Lung (tissue), 12 donors: ENCODE data around the gene DENND1A. TPM values are rescaled to one million over a fixed set of nuclear protein-coding genes. Genes with fewer than 3 reads are reported as not detected.

Experiments used
- ATAC-seq: fragments of 200-7000 bp; cut with Tn5 transposase; one replicate; pipeline ENCODE4 v1.9.1; 2020; ENCODE audit warnings: moderate number of reproducible peaks; ENCODE audit not compliant: insufficient read depth, low FRiP score
- DNase-seq, 3 donors: peaks; one replicate each; pipeline ENCODE4 v3.0.0-alpha.2; 2013 to 2017
- H3K27ac ChIP-seq, 2 donors: one replicate each; pipeline ENCODE4 v1.5.1; 2013; ENCODE audit warnings: mild to moderate bottlenecking in 2 of 2, moderate library complexity in 2 of 2, control low read depth in 1 of 2, inconsistent platforms in 1 of 2, low read depth in 1 of 2, low read length in 1 of 2
- H3K27me3 ChIP-seq, 3 donors: one replicate each; pipeline ENCODE4 v1.5.1; 2013; ENCODE audit warnings: low read length in 2 of 3; ENCODE audit not compliant: control insufficient read depth in 3 of 3, insufficient read depth in 3 of 3
- H3K36me3 ChIP-seq, 4 donors: one replicate each; pipeline ENCODE4 v1.5.1; 2013; ENCODE audit warnings: low read length in 4 of 4, mild to moderate bottlenecking in 1 of 4, moderate library complexity in 1 of 4; ENCODE audit not compliant: control insufficient read depth in 4 of 4, insufficient read depth in 4 of 4
- H3K4me1 ChIP-seq, 5 donors: one replicate each; pipeline ENCODE4 v1.5.1; 2013; ENCODE audit warnings: low read length in 5 of 5, mild to moderate bottlenecking in 2 of 5, moderate library complexity in 1 of 5; ENCODE audit not compliant: control insufficient read depth in 5 of 5, insufficient read depth in 5 of 5
- H3K4me3 ChIP-seq: one replicate; pipeline ENCODE4 v1.5.1; 2013; ENCODE audit warnings: mild to moderate bottlenecking, control low read depth, moderate library complexity
- H3K9ac ChIP-seq, 2 donors: one replicate each; pipeline ENCODE4 v1.5.1; 2013; ENCODE audit warnings: low read length in 2 of 2, control low read depth in 1 of 2; ENCODE audit not compliant: insufficient read depth in 1 of 2
- H3K9me3 ChIP-seq, 4 donors: one replicate each; pipeline ENCODE4 v1.5.1; 2013; ENCODE audit warnings: low read length in 3 of 4, mild to moderate bottlenecking in 1 of 4, moderate library complexity in 1 of 4; ENCODE audit not compliant: control insufficient read depth in 4 of 4, insufficient read depth in 3 of 4
- CTCF ChIP-seq: IDR thresholded peaks from 2 replicates; pipeline ENCODE4 v1.5.1; 2012; ENCODE audit warnings: mild to moderate bottlenecking; ENCODE audit errors: control extremely low read depth, extremely low read depth
- WGBS, 2 donors: extraction: QIAGEN DNeasy Blood & Tissue Kit; methylation state at CpG; one replicate each; pipeline ENCODE4 v1.1.7; 2013; 5-methylcytosine and 5-hydroxymethylcytosine counted together
- polyA plus RNA-seq, 2 donors: library from polyadenylated mRNA; stranded (reverse); fragments of 200-250 nt; gene quantifications; one replicate each; pipeline ENCODE4 v1.2.1, GENCODE V29; 2013
- total RNA-seq, 2 donors: library from RNA; depleted of rRNA in 1 of 2; stranded (reverse); fragments of >200 nt in 1 of 2; gene quantifications; one replicate each; pipeline ENCODE4 v1.2.1, GENCODE V29; 2014 to 2021
- donor health status: control.
- donor health status: control.
- donor health status: Bipolar disorder and iron deficiency.
- donor health status: healthy.
- donor health status: DM: yes; HTN: yes; CAD: no.

The DENND1A gene
- total and polyA plus RNA-seq, 4 donors = 5.7 to 29.8 (median 14.5) TPM

DNA sequence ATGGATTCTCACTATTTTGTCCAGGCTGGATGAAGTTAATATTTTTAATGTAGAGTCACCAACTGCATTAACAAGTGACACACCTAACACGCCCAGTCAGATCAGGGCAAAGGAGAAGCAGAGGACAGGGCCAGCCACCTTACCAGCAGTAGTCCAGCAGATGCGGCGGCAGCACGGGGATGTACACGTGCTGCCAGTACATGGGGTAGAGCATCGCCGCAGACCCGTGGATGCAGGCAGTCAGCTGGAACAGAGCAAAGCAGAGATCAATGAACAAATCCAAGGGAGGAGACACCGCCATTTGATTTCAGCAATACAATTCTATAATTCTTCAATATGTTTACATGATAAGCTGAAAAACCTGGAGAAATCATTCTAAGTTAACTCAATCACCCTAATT lies 299.7 kb downstream of the DENND1A start:
- 98% methylated on average over 9 of the region's 9 CpGs for WGBS, 2 donors
- Histone ChIP-seq H3K27me3 (no peaks in the 10 kb centered on the region), H3K9me3 (no peaks in the 10 kb centered on the region), H3K36me3 (peaks cover 0 to 12% (median 4%) of the 10 kb centered on the region in 4 donors), H3K4me1 (no peaks in the 10 kb centered on the region), H3K27ac (no peak overlapping the region), H3K4me3 (no peak overlapping the region), H3K9ac (no peak overlapping the region)
- no peak for DNase-seq
- TF ChIP-seq CTCF = no peak
- no peak for ATAC-seq

DNA sequence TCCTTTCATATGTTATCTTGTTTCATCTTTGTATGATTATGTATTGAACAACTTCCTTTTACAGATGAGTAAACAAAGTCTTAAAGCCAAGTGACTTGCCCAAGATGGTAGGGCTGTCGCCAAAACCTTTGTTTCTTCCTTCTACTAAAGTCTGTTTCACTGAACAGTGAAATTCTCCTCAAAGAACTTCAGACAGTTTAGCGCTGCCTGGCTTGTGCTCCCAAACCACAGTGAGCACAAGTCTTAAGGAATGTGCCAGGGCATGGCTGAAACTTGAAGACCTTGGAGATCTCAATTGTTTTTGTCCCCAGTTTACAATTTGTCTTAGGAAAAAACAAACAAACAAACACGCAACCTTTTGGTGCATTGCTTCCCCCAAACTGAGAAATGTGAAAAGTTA lies 300.4 kb downstream of the DENND1A start:
- TF ChIP-seq CTCF = no peak
- ATAC-seq (no peak), DNase-seq (peak in 1 of 3 donors; percentile 32)
- no peak overlapping the region for H3K4me3 ChIP-seq
- peaks cover 0 to 12% (median 4%) of the 10 kb centered on the region in 4 donors for H3K36me3 ChIP-seq
- H3K9me3 ChIP-seq = no peaks in the 10 kb centered on the region
- WGBS, 2 donors = 91 to 95% methylated on average over 3 of the region's 3 CpGs
- no peak overlapping the region for H3K27ac ChIP-seq
- H3K27me3 ChIP-seq = no peaks in the 10 kb centered on the region
- no peak overlapping the region for H3K9ac ChIP-seq
- H3K4me1 ChIP-seq = no peaks in the 10 kb centered on the region

DNA sequence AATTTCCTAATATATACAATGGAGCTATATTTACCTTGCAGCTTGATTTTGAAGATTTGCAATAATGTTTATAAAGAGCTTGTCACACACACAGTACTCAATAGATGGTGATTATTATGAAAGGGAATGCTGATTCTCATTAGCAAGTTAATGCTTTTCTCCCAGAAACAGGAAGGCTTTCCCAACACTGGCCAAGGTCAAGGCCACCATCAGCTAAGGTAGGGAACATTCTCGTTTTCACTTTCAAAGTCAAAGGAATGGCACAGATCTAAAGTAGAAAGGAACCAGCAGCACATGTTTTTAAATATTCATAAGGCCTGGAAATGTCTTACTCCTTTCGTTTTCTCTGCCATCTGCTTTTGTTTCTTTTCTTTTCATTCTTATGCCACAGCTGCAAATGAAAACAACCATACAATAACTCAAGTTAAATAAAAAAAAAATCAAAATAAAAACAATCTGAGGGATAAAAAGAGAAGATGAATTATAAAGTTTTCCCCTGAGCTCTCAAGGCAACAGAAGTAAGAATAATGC lies 307.1 kb downstream of the DENND1A start:
- H3K9me3 ChIP-seq = no peaks in the 10 kb centered on the region
- H3K4me1 ChIP-seq = peaks cover 0 to 2% (median 0%) of the 10 kb centered on the region in 5 donors
- no peaks in the 10 kb centered on the region for H3K27me3 ChIP-seq
- peaks cover 0 to 5% (median 0%) of the 10 kb centered on the region in 4 donors for H3K36me3 ChIP-seq
- DNase-seq (no peak), ATAC-seq (no peak)
- no peak for TF ChIP-seq CTCF
- WGBS, 2 donors = 64 to 75% methylated on average over 2 of the region's 2 CpGs
- H3K9ac ChIP-seq = no peak overlapping the region
- no peak overlapping the region for H3K4me3 ChIP-seq
- H3K27ac ChIP-seq = no peak overlapping the region

GRCh38 chr9:123620239-123620638 lies 309.7 kb downstream of the DENND1A start:
- Histone ChIP-seq H3K9me3 (no peaks in the 10 kb centered on the region), H3K27me3 (no peaks in the 10 kb centered on the region), H3K36me3 (no peaks in the 10 kb centered on the region), H3K4me1 (peaks cover 0 to 2% (median 0%) of the 10 kb centered on the region in 5 donors), H3K4me3 (no peak overlapping the region), H3K27ac (no peak overlapping the region), H3K9ac (no peak overlapping the region)
- DNase-seq = no peak
- no peak for ATAC-seq
- no peak for TF ChIP-seq CTCF
